ENCODE results near the gene PBX3. TPM values are rescaled to one million over a fixed set of nuclear protein-coding genes. Genes with fewer than 3 reads are reported as not detected.

Gene PBX3
- total RNA-seq, 5 donors from 2014 or later (not counting 1 experiment from before 2014, with no cell fraction given) = 12.3 to 30.6 (median 19.0) TPM

GRCh38 chr9:125752070-125752628, 5.0 kb downstream of the PBX3 start:
- Mint-ChIP-seq H3K4me1 (peaks cover 17 to 46% (median 32%) of the 10 kb centered on the region in 3 donors), H3K9me3 (no peaks in the 10 kb centered on the region), H3K4me3 (no peak overlapping the region), H3K36me3 (peaks cover 3% of the 10 kb centered on the region), H3K27me3 (no peaks in the 10 kb centered on the region), H3K27ac (peak overlapping the region in 1 of 2 donors; percentile 11)
- WGBS (ENCODE audit: insufficient coverage) = no CpG with 5 or more reads among the region's 3 CpGs
- Histone ChIP-seq H3K36me3 (ENCODE audit: control insufficient read depth in 2 of 2, extremely low read depth in 1 of 2, insufficient read depth in 1 of 2, low read length in 1 of 2) (no peaks in the 10 kb centered on the region), H3K9me3 (no peaks in the 10 kb centered on the region), H3K27me3 (replicated peaks in 1 of 2; ENCODE audit: control insufficient read depth in 2 of 2, extremely low read depth in 1 of 2, insufficient read depth in 2 of 2, low read length in 1 of 2) (no peaks in the 10 kb centered on the region), H3K4me1 (ENCODE audit: control insufficient read depth in 1 of 2, extremely low read depth in 1 of 2, insufficient read depth in 2 of 2, low read length in 2 of 2) (peaks cover 2 to 6% of the 10 kb centered on the region in 2 experiments), H3K27ac (ENCODE audit: low read length) (no peak overlapping the region), H3K4me3 (ENCODE audit: control insufficient read depth in 1 of 2, extremely low read depth in 1 of 2, low read length in 1 of 2) (no peak overlapping the region)
- DNase-seq = no peak
- ATAC-seq (replicated peaks in 1 of 4) = no peak
- ChIA-PET CTCF (no interaction called here), POLR2A (no interaction called here)

GRCh38 chr9:125754096-125754495, 6.9 kb downstream of the PBX3 start:
- Mint-ChIP-seq H3K9me3 (no peaks in the 10 kb centered on the region), H3K4me1 (peaks cover 15 to 43% (median 33%) of the 10 kb centered on the region in 3 donors)

DNA sequence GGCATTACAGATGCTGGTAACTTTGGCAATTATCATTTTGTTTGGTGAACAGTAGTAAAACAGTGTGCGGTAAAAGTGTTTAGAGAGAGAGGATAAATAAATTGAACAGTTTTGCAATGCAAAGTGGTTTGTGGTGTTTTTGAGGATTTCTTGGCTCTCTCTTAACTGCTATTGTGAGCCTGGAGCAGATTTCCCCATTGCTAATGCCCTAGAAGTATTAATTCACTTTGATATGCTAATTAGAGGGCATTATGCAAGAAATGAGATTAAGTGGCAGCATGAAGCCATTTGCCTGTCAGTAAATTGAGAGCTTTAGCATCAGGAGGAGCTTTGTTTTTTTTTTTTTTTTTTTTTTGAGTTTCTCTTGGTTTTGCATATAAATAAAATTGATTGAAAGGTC, 8.2 kb downstream of the PBX3 start:
- peaks cover 3% of the 10 kb centered on the region for H3K36me3 Mint-ChIP-seq
- no peak overlapping the region for H3K27ac Mint-ChIP-seq
- Histone ChIP-seq H3K36me3 (ENCODE audit: control insufficient read depth in 2 of 2, extremely low read depth in 1 of 2, insufficient read depth in 1 of 2, low read length in 1 of 2) (no peaks in the 10 kb centered on the region), H3K9me3 (no peaks in the 10 kb centered on the region), H3K4me1 (ENCODE audit: control insufficient read depth in 1 of 2, extremely low read depth in 1 of 2, insufficient read depth in 2 of 2, low read length in 2 of 2) (no peaks in the 10 kb centered on the region), H3K4me3 (ENCODE audit: control insufficient read depth in 1 of 2, extremely low read depth in 1 of 2, low read length in 1 of 2) (no peak overlapping the region), H3K27me3 (replicated peaks in 1 of 2; ENCODE audit: control insufficient read depth in 2 of 2, extremely low read depth in 1 of 2, insufficient read depth in 2 of 2, low read length in 1 of 2) (no peaks in the 10 kb centered on the region), H3K27ac (ENCODE audit: low read length) (no peak overlapping the region)
- DNase-seq (no peak), ATAC-seq (replicated peaks in 1 of 4) (no peak)
- no peaks in the 10 kb centered on the region for H3K9me3 Mint-ChIP-seq
- CTCF ChIA-PET = interaction anchor here in 1 of 2 donors (0.6 kb wide), 2 partner anchors 10 to 546 kb away, joined by 3 to 4 read pairs; no protein-coding TSS in a partner anchor
- POLR2A ChIA-PET = interaction anchor here in 1 of 2 donors (0.6 kb wide), 2 partner anchors 12 to 173 kb away, joined by 8 read pairs; no protein-coding TSS in a partner anchor
- peaks cover 18 to 36% (median 29%) of the 10 kb centered on the region in 3 donors for H3K4me1 Mint-ChIP-seq
- H3K27me3 Mint-ChIP-seq = peaks cover 0 to 2% of the 10 kb centered on the region in 2 donors
- H3K4me3 Mint-ChIP-seq = no peak overlapping the region
- 80% methylated on average over 1 of the region's 1 CpG for WGBS (ENCODE audit: insufficient coverage)

More at GRCh38 chr9:125754096-125754495, 6.9 kb downstream of the PBX3 start:
- no CpG with 5 or more reads among the region's 2 CpGs for WGBS (ENCODE audit: insufficient coverage)
- ATAC-seq (replicated peaks in 1 of 4) (no peak), DNase-seq (no peak)
- Histone ChIP-seq H3K36me3 (ENCODE audit: control insufficient read depth in 2 of 2, extremely low read depth in 1 of 2, insufficient read depth in 1 of 2, low read length in 1 of 2) (no peaks in the 10 kb centered on the region), H3K27ac (ENCODE audit: low read length) (no peak overlapping the region), H3K4me1 (ENCODE audit: control insufficient read depth in 1 of 2, extremely low read depth in 1 of 2, insufficient read depth in 2 of 2, low read length in 2 of 2) (no peaks in the 10 kb centered on the region), H3K4me3 (ENCODE audit: control insufficient read depth in 1 of 2, extremely low read depth in 1 of 2, low read length in 1 of 2) (no peak overlapping the region), H3K9me3 (no peaks in the 10 kb centered on the region), H3K27me3 (replicated peaks in 1 of 2; ENCODE audit: control insufficient read depth in 2 of 2, extremely low read depth in 1 of 2, insufficient read depth in 2 of 2, low read length in 1 of 2) (no peaks in the 10 kb centered on the region)
- Mint-ChIP-seq H3K27me3 (no peaks in the 10 kb centered on the region), H3K36me3 (peaks cover 3% of the 10 kb centered on the region), H3K27ac (no peak overlapping the region), H3K4me3 (no peak overlapping the region)
- POLR2A ChIA-PET = no interaction called here
- CTCF ChIA-PET = no interaction called here

DNA sequence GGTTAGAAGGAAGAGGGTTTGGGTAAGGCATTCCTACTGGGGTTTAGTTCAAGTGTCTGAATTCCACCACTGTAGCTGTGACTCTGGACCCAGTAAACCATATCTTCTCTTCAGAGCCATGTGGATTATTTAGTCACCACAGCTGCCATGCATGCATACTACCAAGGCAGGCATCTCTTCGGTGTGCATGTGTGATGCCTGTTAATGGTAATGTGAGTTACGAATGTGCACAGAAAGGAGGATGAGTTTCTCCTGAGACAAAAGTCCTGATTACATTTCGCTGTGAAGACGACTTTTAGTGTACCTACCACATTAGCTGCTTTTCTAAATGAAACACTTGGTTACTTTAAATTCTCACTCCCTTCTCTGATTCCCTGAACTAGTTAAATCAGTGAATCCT, 9.3 kb downstream of the PBX3 start:
- Mint-ChIP-seq H3K4me3 (no peak overlapping the region), H3K4me1 (peaks cover 13 to 33% (median 25%) of the 10 kb centered on the region in 3 donors), H3K9me3 (no peaks in the 10 kb centered on the region), H3K27ac (no peak overlapping the region), H3K27me3 (peaks cover 0 to 2% of the 10 kb centered on the region in 2 donors), H3K36me3 (peaks cover 3% of the 10 kb centered on the region)
- H3K27ac ChIP-seq (ENCODE audit: low read length) = no peak overlapping the region
- ATAC-seq (replicated peaks in 1 of 4) = no peak
- CTCF ChIA-PET = interaction anchor here in 1 of 2 donors (0.5 kb wide), 1 partner anchor 68 kb away, joined by 3 read pairs; no protein-coding TSS in a partner anchor
- no peaks in the 10 kb centered on the region for H3K36me3 ChIP-seq (ENCODE audit: control insufficient read depth in 2 of 2, extremely low read depth in 1 of 2, insufficient read depth in 1 of 2, low read length in 1 of 2)
- no peaks in the 10 kb centered on the region for H3K4me1 ChIP-seq (ENCODE audit: control insufficient read depth in 1 of 2, extremely low read depth in 1 of 2, insufficient read depth in 2 of 2, low read length in 2 of 2)
- H3K27me3 ChIP-seq (replicated peaks in 1 of 2; ENCODE audit: control insufficient read depth in 2 of 2, extremely low read depth in 1 of 2, insufficient read depth in 2 of 2, low read length in 1 of 2) = no peaks in the 10 kb centered on the region
- no peak overlapping the region for H3K4me3 ChIP-seq (ENCODE audit: control insufficient read depth in 1 of 2, extremely low read depth in 1 of 2, low read length in 1 of 2)
- POLR2A ChIA-PET = interaction anchor here in 1 of 2 donors (0.6 kb wide), 1 partner anchor 28 kb away, joined by 3 read pairs; no protein-coding TSS in a partner anchor
- no peaks in the 10 kb centered on the region for H3K9me3 ChIP-seq
- no CpG with 5 or more reads among the region's 4 CpGs for WGBS (ENCODE audit: insufficient coverage)
- DNase-seq = no peak

- Mint-ChIP-seq H3K27me3 (peaks cover 0 to 2% of the 10 kb centered on the region in 2 donors), H3K36me3 (peaks cover 3% of the 10 kb centered on the region), H3K4me1 (peaks cover 15 to 29% (median 21%) of the 10 kb centered on the region in 3 donors), H3K9me3 (no peaks in the 10 kb centered on the region), H3K27ac (no peak overlapping the region), H3K4me3 (no peak overlapping the region)
- H3K27me3 ChIP-seq (replicated peaks in 1 of 2; ENCODE audit: control insufficient read depth in 2 of 2, extremely low read depth in 1 of 2, insufficient read depth in 2 of 2, low read length in 1 of 2) = no peaks in the 10 kb centered on the region
- H3K27ac ChIP-seq (ENCODE audit: low read length) = no peak overlapping the region
- no peaks in the 10 kb centered on the region for H3K4me1 ChIP-seq (ENCODE audit: control insufficient read depth in 1 of 2, extremely low read depth in 1 of 2, insufficient read depth in 2 of 2, low read length in 2 of 2)
- POLR2A ChIA-PET = no interaction called here
- H3K4me3 ChIP-seq (ENCODE audit: control insufficient read depth in 1 of 2, extremely low read depth in 1 of 2, low read length in 1 of 2) = no peak overlapping the region
- 14% methylated on average over 1 of the region's 1 CpG for WGBS (ENCODE audit: insufficient coverage)
- no peak for DNase-seq
- no peaks in the 10 kb centered on the region for H3K36me3 ChIP-seq (ENCODE audit: control insufficient read depth in 2 of 2, extremely low read depth in 1 of 2, insufficient read depth in 1 of 2, low read length in 1 of 2)
- CTCF ChIA-PET = no interaction called here
- no peaks in the 10 kb centered on the region for H3K9me3 ChIP-seq
- no peak for ATAC-seq (replicated peaks in 1 of 4)
Measured at GRCh38 chr9:125757834-125758233, 10.7 kb downstream of the PBX3 start.

- ChIA-PET POLR2A (interaction anchor here in 1 of 2 donors (0.6 kb wide), 1 partner anchor 10 kb away, joined by 3 read pairs; no protein-coding TSS in a partner anchor), CTCF (interaction anchor here in 1 of 2 donors (0.6 kb wide), 1 partner anchor 15 kb away, joined by 3 read pairs; no protein-coding TSS in a partner anchor)
Measured at GRCh38 chr9:125758986-125759763, 12.0 kb downstream of the PBX3 start.

More at GRCh38 chr9:125758986-125759763, 12.0 kb downstream of the PBX3 start:
- Mint-ChIP-seq H3K4me3 (peak overlapping the region; percentile 49 to 76 (median 62)), H3K4me1 (peaks cover 15 to 36% (median 29%) of the 10 kb centered on the region in 3 donors), H3K27me3 (peaks cover 0 to 2% of the 10 kb centered on the region in 2 donors), H3K36me3 (no peaks in the 10 kb centered on the region), H3K27ac (peak overlapping the region in 1 of 2 donors; percentile 32), H3K9me3 (no peaks in the 10 kb centered on the region)
- peak in 3 of 4 experiments; percentile 50 to 71 (median 60) for ATAC-seq (replicated peaks in 1 of 4)
- Histone ChIP-seq H3K9me3 (no peaks in the 10 kb centered on the region), H3K27ac (ENCODE audit: low read length) (no peak overlapping the region), H3K36me3 (ENCODE audit: control insufficient read depth in 2 of 2, extremely low read depth in 1 of 2, insufficient read depth in 1 of 2, low read length in 1 of 2) (no peaks in the 10 kb centered on the region), H3K4me1 (ENCODE audit: control insufficient read depth in 1 of 2, extremely low read depth in 1 of 2, insufficient read depth in 2 of 2, low read length in 2 of 2) (no peaks in the 10 kb centered on the region), H3K4me3 (ENCODE audit: control insufficient read depth in 1 of 2, extremely low read depth in 1 of 2, low read length in 1 of 2) (peak overlapping the region in 1 of 2 donors; percentile 38), H3K27me3 (replicated peaks in 1 of 2; ENCODE audit: control insufficient read depth in 2 of 2, extremely low read depth in 1 of 2, insufficient read depth in 2 of 2, low read length in 1 of 2) (no peaks in the 10 kb centered on the region)
- peak in 1 of 35 experiments; percentile 16 for DNase-seq
- WGBS (ENCODE audit: insufficient coverage) = 73% methylated on average over 5 of the region's 6 CpGs
